ENCODE data around the gene CDV3.
"Not testable (repeated sequence)": the region's sequence is repeated elsewhere in the genome, so short reads cannot be mapped to it uniquely, and the experiment has no call there.

CDV3 gene, protein sequence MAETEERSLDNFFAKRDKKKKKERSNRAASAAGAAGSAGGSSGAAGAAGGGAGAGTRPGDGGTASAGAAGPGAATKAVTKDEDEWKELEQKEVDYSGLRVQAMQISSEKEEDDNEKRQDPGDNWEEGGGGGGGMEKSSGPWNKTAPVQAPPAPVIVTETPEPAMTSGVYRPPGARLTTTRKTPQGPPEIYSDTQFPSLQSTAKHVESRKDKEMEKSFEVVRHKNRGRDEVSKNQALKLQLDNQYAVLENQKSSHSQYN

DNA sequence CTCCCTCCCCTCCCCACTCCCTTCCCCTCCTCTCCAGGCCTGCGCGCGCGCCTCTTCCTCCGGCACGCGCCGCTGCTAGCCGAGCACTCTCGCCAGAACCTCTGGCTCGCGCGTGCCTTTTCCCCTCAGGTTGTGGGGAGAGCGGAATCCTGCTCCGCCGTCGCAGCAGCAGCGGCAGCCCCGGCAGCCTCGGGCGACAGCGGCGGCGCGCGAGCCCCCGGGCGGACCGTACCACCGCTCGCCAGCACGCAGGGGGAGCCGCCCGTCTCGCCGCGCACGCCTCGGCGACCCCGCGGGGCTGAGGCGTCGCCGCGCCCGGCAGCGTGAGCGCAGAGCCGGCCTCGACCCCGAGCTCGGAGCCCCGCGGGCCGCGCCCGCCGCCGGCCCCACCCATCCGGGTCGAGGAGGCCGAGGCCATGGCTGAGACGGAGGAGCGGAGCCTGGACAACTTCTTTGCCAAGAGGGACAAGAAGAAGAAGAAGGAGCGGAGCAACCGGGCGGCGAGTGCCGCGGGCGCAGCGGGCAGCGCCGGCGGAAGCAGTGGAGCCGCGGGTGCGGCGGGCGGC lies at the start of gene CDV3:
CDV3 (plus strand) TSS at position 58 of the 566 bp plus-strand sequence; CDS start at position 417, 359 bp downstream.
- DNase-seq (ENCODE audit: low spot score) = peak; percentile 39

DNA sequence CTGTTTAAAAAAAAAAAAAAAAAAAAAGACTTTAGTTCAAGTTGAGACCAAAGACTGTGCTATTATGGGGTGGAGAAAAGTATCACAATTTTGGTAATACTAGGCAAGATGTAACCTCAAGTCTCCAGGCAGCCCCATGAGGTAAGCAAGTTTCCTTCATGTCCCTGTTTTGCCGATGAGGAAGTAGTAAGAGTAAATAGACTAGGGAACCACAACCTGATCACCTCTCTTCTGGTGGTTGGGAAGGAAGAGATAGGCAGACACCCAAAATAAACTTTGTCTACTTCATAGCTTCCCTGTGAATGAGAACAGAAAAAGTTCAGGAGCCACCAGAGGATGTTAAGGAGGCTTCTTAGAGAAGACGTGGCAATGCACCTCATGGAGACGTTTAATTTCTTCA lies 49.7 kb upstream of the CDV3 start:
- not testable (repeated sequence) for DNase-seq (ENCODE audit: low spot score)

DNA sequence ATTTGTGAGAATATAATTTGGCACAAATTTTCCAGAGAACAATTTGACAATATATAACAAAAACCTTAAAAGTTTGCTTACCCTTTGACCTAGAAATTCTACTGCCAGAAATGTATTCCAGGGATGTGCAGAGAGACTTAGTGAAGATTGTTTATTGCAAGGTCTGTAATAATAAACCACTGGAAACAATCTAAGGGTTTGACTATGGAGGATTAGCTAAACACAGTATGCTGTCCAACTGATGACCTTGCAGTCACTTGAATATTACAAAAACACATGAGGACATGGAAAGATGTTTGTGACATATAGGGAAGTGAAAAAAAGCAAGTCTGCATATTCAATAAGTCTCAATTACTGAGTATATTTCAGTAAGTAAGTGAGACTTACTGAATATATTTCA lies 48.1 kb upstream of the CDV3 start:
- no peak for DNase-seq (ENCODE audit: low spot score)

DNA sequence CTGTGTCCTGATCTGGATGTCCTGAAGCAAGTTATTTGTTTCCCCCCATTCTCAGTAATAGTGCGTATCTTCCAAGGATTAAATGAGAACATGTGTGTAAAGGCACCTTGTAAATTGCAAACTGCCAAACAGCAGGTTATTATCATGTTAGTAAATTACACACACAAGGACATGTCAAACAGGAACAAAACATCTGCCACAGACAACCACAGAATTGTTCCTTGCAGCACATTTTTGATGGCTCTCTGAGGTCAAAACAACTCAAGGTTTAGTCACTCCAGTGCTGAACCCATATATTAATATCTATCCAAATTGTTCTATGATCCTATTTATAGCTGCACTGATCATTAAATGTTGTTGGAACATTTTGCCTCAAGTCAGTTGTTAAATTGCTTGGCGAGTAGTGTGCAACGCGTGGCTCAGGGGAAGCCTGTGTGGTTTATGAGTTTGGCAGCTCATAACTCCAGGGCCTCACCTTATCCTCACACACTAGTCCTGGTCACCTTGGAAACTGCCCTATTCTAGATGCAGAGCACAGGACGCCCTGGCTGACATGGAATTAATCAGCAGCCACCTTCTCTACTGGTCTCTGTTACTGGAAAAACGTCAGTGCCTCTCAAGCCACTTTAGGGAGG lies 46.3 kb upstream of the CDV3 start:
- DNase-seq (ENCODE audit: low spot score) = no peak

DNA sequence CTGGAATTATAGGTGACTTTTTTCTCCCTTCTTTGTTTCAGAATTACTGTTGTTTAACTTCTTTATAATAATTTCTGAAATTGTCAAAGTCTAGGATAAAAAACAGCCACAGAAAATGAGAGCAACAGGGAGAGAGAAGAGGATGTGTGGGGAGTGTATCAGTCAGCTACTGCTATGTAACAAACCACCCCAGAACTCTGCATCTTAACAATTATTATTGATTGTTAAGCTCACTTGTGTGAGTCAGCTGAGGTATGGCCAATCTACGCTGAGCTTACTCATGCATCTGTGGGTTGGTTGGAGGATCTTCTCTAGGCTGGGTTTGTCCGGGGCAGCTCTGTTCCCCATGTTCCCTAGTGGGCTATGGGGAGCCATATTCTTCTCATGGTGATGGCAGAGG lies 43.7 kb upstream of the CDV3 start:
- no peak for DNase-seq (ENCODE audit: low spot score)

DNA sequence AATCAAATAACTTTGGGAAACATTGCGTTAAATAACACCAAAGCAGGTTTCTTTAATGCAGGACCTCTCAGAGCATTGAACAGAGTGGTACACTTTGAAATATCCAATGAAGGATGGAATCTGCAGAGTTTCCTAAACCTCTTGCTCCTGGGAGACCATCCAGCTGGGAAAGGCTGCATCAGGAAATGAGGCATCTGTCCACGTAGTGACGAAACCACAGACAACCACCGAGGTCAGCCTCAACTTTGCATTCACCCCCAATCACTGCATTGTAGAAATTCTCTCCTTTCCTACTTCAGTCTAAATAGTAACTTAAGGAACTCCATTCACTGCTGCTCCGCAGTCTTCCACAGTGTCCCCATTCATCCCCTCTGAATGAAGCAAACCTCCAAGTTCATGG lies 41.5 kb upstream of the CDV3 start:
- DNase-seq (ENCODE audit: low spot score) = peak; percentile 66

DNA sequence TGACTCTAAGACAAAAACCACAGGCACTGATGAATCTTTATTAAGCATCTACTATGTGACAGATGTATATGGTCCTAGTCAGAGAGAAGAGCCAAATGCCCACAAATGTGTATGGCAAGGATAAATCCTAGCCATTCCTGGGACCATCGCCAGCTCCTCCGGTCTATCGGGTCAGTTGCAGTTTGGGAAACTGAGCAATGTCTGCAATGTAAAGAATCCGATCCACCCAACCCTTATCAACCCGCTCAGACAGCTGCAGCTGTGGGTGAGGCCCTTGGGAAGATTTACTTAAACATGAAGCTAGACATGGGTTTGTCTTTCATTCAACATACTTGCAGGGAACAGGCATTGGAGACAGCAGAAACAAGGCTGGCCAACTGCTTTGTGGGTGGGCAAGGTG lies 40.5 kb upstream of the CDV3 start:
- no peak for DNase-seq (ENCODE audit: low spot score)

DNA sequence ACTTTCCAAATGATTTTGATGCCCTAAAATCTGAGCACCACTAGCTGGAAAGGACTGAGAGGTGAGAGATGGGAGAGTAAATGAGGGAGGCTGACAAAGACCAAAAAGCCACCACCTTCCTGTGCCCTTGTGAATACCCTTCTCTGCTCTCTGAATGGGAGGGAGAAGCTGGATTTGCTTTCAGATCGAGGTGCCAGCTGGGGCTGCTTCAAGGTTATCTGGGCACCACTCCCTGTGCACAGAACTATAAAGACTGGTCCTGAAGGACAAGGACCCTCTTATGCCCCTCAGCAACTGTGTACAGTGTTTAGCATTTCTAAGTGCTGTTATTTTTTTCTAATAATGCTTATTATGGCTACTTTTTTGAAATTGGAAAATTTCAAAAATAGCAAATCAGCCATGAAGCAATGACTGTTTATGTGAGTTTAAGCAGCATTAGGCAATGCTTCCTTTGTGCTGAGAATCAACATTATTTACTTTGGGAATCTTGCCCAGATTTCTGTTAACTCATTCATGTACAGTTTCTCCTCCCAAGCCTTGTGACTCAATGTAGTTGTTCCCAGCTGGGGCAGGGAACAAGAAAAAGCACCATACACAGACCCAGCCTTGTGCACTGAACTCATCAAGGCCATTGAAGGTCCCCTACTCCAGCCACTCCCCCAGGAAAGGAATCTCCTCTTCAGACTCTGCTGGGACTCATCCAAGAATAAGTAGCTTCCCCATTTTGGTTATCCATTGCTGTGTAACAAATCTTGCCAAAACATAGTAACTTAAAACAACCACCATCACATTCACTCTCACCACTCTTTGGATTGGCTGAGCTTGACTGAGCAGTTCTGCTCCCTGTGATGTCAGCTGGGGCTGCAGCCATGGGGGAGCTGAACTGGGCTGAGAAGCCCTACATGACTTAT lies 37.3 kb upstream of the CDV3 start:
- DNase-seq (ENCODE audit: low spot score) = peak; percentile 79

DNA sequence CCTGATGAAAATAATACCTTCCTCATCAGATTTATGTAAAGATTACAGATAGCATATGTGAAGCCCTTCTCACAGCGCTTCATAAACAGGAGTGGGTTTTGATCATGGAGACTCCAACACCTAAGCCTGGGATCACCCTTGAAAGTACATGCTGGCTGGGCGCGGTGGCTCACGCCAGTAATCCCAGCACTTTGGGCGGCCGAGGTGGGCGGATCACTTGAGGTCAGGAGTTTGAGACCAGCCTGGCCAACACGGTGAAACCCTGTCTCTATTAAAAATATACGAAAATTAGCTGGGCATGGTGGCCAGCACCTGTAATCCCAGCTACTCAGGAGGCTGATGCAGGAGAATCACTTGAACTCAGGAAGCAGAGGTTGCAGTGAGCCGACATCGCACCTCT lies 36.4 kb upstream of the CDV3 start:
- not testable (repeated sequence) for DNase-seq (ENCODE audit: low spot score)

DNA sequence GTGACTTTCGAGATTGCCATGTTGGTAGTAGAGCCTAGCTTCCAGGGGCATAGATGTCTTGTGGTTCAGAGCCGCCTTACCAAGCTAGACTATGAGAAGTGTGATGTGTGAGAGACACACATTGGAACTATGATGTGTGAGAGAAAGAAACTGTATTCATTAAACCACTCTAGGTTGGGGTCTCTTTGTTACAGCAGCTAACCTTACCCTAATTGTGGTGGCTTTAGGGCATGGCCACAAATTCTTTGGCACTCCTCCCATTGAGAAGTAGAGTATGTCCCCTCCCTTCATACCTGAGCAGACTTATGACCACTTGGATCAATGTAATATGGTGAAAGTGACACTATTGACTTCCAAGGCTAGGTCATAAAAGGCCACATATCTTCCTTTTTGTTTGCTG lies 35.3 kb upstream of the CDV3 start:
- DNase-seq (ENCODE audit: low spot score) = no peak

DNA sequence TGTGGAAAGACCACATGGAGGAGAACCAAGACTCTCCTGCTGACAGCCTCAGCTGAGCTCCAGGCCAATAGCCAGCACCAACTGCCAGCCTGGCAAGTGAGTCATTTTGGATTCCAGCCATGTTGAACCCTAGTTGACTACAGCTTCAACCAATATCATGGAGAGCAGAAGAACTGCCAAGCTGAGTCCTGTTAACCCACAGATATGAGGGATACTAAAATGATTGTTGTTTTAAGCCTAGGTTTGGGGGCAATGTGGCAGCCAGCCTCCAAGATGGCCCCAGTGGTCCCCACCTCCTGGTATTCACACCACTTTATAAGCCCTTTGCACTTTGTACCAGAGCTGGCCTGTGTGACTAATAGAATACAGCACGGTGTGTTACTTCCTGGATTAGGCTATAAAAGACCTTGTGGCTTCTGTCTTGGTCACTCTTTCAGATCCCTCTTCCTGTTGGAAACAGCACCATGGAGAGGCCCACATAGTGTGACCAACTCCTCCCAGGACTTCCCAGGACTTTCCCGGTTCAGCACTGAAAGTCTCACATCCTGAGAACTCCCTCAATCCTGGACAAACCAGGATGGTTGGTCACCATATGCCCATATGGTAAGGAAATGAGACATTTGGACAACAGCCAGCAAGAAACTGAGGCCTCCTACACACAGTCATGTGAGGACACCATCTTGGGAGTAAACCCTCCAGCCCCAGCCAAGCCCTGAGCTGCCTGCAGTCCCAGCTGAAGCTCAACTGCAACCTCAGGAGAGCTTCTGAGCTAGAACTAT lies 32.4 kb upstream of the CDV3 start:
- peak; percentile 22 for DNase-seq (ENCODE audit: low spot score)

DNA sequence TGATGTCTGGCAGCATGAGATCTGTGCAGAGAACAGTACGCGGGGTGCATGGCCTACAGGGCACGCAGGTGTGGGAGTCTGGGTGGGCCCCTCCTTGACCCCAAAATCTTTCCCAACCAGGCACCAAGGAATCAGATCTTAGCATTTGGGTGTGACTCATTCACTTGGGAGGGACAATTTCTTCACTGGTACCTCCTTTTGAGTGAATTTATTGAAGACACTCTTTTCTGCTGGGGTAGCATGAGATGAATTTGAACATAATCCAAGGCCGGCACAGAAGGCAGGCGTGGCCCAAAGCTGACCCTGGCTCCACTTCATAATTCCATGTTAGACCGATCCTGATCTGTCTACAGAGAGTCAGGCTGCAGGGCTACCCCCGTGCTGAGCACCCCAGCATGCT lies 30.6 kb upstream of the CDV3 start:
- no peak for DNase-seq (ENCODE audit: low spot score)

DNA sequence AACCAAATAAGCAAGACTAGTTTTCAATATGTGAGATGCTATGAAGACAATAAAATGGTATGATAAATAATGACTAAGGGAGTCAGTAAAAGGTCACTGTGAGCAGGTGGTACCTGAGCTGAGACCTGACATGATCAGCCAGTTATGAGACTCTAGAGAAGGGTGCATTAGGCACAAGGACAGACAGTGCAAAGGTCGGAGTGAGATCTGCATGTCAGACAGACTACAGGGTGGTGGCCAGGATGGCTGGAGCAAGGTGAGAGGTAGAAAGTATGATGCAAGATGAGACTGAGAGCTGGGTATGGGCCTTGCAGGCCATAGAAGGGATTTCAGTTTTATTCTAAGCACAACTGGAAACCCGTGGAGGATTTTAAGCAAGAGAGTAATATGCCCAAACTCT lies 28.5 kb upstream of the CDV3 start:
- not testable (repeated sequence) for DNase-seq (ENCODE audit: low spot score)

DNA sequence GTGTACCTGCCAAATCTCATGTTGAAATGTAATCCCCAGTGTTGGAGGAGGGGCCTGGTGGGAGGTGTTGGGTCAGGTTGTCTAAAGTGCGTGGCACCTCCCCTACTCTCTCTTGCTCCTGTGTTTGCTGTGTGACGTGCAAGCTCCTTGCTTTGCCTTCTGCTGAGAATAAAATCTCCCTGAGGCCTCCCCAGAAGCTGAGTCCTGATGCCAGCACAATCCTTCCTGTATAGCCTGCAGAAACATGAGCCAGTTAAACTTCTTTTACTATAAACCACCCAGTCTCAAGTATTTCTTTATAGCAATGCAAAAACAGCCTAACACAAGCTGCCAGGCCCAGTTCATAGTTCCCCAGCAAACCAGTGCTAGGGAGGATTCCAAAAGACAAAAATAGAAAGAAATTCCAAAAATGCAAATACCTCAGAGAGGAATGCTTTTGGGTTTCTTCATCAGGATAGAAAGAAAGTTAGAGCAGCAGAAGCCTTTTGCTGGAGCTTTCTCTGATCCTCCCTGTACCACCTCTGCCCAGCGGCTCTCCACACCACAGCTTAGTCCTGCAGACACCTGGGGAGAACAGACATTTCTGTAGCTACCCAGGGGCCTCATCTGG lies 25.9 kb upstream of the CDV3 start:
- DNase-seq (ENCODE audit: low spot score) = peak; percentile 77

DNA sequence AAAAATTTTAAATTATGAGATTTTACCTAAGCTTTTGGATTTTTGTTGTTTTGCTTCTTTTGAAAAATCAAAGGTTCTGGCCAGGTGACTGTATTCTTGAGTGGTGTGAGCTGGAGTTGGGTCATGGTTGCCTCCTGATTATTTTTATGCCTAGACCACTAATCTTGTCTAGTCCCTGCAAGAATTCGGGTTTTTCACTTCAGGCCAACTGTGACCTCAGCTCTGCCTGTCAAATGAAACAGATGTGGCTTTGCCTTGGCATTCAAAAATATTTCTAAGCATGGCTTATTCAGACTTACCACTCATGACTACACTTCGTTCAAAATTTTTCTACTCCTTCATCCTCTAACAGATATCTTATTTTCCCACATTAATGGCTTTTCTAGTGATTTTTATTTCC lies 25.4 kb upstream of the CDV3 start:
- DNase-seq (ENCODE audit: low spot score) = peak; percentile 43

DNA sequence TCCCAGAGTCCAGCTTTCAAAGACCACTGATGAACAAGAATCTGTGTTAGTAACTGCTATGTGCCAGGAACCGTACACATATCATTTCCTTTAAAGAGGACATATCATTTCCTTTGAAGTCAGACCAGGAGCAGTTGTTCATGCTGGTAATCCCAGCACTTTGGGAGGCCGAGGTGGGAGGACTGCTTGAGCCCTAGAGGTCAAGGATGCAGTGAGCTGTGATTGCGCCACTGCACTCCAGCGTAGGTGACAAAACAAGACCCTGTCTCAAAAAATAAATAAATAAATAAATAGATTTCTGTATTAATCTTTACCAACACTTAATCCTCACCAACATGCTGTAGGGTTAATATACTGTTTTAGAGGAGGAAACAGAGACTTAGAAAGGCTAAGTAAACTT lies 23.9 kb upstream of the CDV3 start:
- DNase-seq (ENCODE audit: low spot score) = no peak

DNA sequence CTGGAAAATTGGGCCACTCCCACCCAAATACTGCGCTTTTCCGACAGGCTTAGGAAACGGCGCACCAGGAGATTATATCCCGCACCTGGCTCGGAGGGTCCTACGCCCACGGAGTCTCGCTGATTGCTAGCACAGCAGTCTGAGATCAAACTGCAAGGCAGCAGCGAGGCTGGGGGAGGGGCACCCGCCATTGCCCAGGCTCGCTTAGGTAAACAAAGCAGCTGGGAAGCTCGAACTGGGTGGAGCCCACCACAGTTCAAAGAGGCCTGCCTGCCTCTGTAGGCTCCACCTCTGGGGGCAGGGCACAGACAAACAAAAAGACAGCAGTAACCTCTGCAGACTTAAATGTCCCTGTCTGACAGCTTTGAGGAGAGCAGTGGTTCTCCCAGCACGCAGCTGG lies 21.9 kb upstream of the CDV3 start:
- DNase-seq (ENCODE audit: low spot score) = not testable (repeated sequence)

DNA sequence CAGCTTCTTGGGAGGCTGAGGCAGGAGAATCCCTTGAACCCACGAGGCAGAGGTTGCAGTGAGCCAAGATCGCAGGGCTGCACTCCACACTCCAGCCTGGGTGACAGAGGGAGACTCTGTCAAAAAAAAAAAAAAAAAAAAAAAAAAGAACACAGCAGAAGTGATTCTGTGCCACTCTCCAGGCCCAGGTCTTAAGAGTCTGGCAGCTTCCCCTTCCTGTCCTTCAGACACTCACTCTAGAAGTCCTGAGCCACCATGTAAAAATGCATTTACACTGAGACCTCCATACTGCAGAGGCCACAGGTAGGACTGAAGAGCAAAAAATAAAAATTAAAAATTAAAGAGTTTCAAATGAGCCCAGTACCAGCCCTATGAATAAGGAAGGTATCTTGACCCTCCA lies 11.8 kb upstream of the CDV3 start:
- no peak for DNase-seq (ENCODE audit: low spot score)

DNA sequence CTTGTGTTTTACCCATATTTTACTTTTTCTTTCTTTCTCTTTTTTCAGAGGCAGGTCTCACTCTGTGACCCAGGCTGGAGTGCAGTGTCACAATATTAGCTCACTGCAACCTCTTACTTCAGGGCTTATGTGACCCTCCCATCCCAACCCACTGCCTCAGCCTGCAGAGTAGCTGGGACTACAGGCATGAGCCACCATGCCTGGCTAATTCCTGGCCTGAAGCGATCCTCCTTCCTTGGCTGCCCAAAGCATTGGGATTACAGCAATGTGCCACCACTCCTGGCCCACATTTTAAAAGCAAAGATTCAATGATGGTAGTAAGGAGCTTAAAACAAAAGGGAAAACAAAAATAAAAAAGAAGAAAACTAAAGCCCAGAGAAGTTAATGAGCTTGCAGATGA lies 11.1 kb upstream of the CDV3 start:
- no peak for DNase-seq (ENCODE audit: low spot score)

DNA sequence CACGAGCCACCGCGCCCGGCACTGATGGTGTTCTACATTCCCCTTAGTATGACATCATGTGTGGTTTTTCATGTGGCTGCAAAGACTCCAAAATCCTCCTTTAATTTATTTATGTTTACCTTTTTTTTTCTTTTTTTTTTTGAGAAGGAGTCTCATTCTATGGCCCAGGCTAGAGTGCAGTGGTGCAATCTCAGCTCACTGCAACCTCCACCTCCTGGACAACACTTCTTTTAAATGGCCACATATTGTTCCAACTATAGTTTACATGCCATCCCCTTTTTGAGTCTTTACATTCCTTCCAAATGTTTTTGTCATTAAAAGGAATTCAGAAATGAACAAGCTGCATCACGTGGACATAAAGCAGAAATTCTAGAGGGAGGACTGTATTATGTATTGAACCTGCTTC lies 10.3 kb upstream of the CDV3 start:
- DNase-seq (ENCODE audit: low spot score) = peak; percentile 27

DNA sequence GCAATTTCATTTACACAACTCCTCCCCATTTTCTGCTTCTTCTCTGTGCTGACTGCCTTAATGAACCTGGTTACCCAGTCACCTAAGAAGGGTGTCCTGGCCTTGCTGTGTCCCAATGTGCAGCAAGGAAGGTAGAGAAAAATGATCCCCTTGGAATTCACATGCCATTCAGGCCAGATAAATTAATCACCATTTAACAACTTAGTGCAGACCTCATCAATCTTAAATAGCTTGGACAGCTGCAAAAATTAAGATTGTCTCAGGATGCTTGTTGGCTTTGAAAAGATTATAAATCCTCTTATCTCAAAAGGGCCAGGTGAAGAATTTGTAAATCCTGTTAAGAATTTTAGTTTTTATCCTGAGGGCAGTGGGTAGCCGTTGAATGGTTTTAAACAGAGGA lies 9.7 kb upstream of the CDV3 start:
- DNase-seq (ENCODE audit: low spot score) = no peak
